Neural crest cell (in vitro differentiated cells): ENCODE data around the gene RHBDF2. TPM values are rescaled to one million over a fixed set of nuclear protein-coding genes. Genes with fewer than 3 reads are reported as not detected.

Experiments
- DNase-seq: peaks from one replicate; pipeline ENCODE4 v3.0.0; 2021; ENCODE audit warnings: low read depth, mixed read lengths, low spot score
- H3K27ac Mint-ChIP-seq: one replicate; pipeline ENCODE4 v1.8.0; 2021; ENCODE audit warnings: mild to moderate bottlenecking, mixed read lengths; ENCODE audit not compliant: unreplicated experiment
- H3K27me3 Mint-ChIP-seq: 2 replicates; pipeline ENCODE4 v1.8.0; 2021; ENCODE audit warnings: low read depth, mild to moderate bottlenecking, mixed read lengths
- H3K36me3 Mint-ChIP-seq: 2 replicates; pipeline ENCODE4 v1.8.0; 2021; ENCODE audit warnings: low read depth, mild to moderate bottlenecking, mixed read lengths
- H3K4me1 Mint-ChIP-seq: 2 replicates; pipeline ENCODE4 v1.8.0; 2021; ENCODE audit warnings: mixed read lengths
- H3K4me3 Mint-ChIP-seq: one replicate; pipeline ENCODE4 v1.8.0; 2021; ENCODE audit warnings: mild to moderate bottlenecking, mixed read lengths
- H3K9me3 Mint-ChIP-seq: 2 replicates; pipeline ENCODE4 v1.8.0; 2021; ENCODE audit warnings: mixed read lengths
- CTCF ChIP-seq: fragments of 200-600 bp; sonication (generic); conservative IDR thresholded peaks from 2 replicates; pipeline ENCODE4 v1.5.0; 2021; ENCODE audit warnings: antibody characterized with exemption, mild to moderate bottlenecking
- total RNA-seq: library from RNA; stranded (reverse); gene quantifications from 2 replicates; pipeline ENCODE4 v1.2.1, GENCODE V29; 2021

RHBDF2 gene
- total RNA-seq, 1 donor from 2014 or later: 3.6 TPM

GRCh38 chr17:76428511-76428910 lies 72.7 kb downstream of the RHBDF2 start:
- Mint-ChIP-seq H3K4me1 (peaks cover 26% of the 10 kb centered on the region), H3K27ac (peak overlapping the region; percentile 13), H3K27me3 (no peaks in the 10 kb centered on the region), H3K36me3 (peaks cover 2% of the 10 kb centered on the region), H3K9me3 (no peaks in the 10 kb centered on the region), H3K4me3 (no peak overlapping the region)
- TF ChIP-seq CTCF: no peak
- DNase-seq: no peak

- H3K36me3 Mint-ChIP-seq: peaks cover 3% of the 10 kb centered on the region
- H3K4me1 Mint-ChIP-seq: peaks cover 29% of the 10 kb centered on the region
These were observed 73.6 kb downstream of the RHBDF2 start for GRCh38 chr17:76427501-76428231.

GRCh38 chr17:76426853-76427252 lies 74.4 kb downstream of the RHBDF2 start:
- no peak for TF ChIP-seq CTCF
- Mint-ChIP-seq H3K27me3 (no peaks in the 10 kb centered on the region), H3K4me3 (no peak overlapping the region), H3K4me1 (peaks cover 21% of the 10 kb centered on the region), H3K27ac (no peak overlapping the region), H3K36me3 (peaks cover 4% of the 10 kb centered on the region), H3K9me3 (no peaks in the 10 kb centered on the region)
- DNase-seq: no peak

More at GRCh38 chr17:76427501-76428231, 73.6 kb downstream of the RHBDF2 start:
- Mint-ChIP-seq H3K4me3 (no peak overlapping the region), H3K27me3 (no peaks in the 10 kb centered on the region), H3K9me3 (no peaks in the 10 kb centered on the region), H3K27ac (no peak overlapping the region)
- no peak for TF ChIP-seq CTCF
- no peak for DNase-seq

GRCh38 chr17:76422860-76423259 lies 78.4 kb downstream of the RHBDF2 start:
- TF ChIP-seq CTCF: no peak
- H3K36me3 Mint-ChIP-seq: peaks cover 4% of the 10 kb centered on the region
- H3K4me3 Mint-ChIP-seq: no peak overlapping the region
- H3K27ac Mint-ChIP-seq: peak overlapping the region; percentile 85
- DNase-seq: no peak
- peaks cover 19% of the 10 kb centered on the region for H3K4me1 Mint-ChIP-seq
- no peaks in the 10 kb centered on the region for H3K9me3 Mint-ChIP-seq
- H3K27me3 Mint-ChIP-seq: no peaks in the 10 kb centered on the region

- H3K9me3 Mint-ChIP-seq: no peaks in the 10 kb centered on the region
- H3K27ac Mint-ChIP-seq: no peak overlapping the region
- peaks cover 22% of the 10 kb centered on the region for H3K4me1 Mint-ChIP-seq
- peaks cover 7% of the 10 kb centered on the region for H3K36me3 Mint-ChIP-seq
- no peak for DNase-seq
- no peak for TF ChIP-seq CTCF
- H3K27me3 Mint-ChIP-seq: no peaks in the 10 kb centered on the region
- H3K4me3 Mint-ChIP-seq: no peak overlapping the region
These were observed 78.8 kb downstream of the RHBDF2 start for GRCh38 chr17:76422406-76422805.
